GM12892 (cell line): ENCODE results near the gene SLC66A1.
"Not testable (repeated sequence)": the region's sequence is repeated elsewhere in the genome, so short reads cannot be mapped to it uniquely, and the experiment has no call there.

Source experiments
- POLR2AphosphoS5 ChIP-seq: IDR thresholded peaks from 2 replicates; pipeline ENCODE4 v1.6.1; 2011; ENCODE audit warnings: low read depth, low read length, control low read depth
- TAF1 ChIP-seq: IDR thresholded peaks from 2 replicates; pipeline ENCODE4 v1.6.1; 2011; ENCODE audit warnings: low read depth, mild to moderate bottlenecking, control low read depth, low read length, borderline replicate concordance

DNA sequence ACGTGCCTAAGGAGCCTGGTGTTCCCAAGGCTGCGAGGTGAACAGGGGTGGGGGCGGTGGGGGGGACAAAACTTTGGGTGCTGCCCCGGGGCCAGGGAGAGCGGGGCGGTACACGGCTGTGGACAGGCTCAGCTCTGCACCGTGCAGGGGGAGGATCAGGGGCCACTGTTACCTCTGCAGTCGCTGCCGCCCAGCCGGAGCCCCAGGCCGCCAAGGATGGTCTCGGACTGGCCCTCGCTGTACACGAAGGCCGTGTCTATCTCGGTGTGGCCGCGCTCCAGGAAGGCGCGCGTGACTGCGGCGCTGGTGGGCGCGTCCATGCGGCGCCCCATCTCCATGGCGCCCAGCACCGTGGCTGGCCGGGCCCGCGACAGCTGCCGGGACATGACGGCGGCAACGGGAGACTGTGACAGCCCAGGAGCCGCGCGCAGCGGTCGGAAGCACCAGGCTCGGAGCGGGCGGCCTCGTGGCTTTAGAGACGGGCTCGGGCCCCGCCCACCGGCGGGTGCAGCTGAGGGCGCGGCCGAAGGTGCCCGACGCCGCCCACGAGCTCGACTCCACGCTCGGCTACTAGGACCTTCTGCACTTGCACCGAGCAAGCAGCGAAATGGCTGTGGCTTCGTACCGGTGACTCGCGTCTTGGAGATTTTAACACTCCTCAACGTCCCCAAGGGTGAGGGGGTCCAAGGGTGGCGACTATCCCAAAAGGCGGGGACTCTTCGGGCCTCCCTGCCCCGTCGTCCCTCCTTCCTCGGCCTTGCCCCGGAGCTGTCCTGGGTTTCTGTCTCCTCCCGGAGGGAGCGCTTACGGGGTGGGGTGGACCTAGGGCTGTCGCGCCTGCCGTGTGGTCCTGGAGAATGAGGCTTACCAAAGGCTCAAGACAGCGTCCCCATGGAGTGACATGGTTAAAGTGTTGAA, 23.5 kb upstream of the SLC66A1 start, which contains the start of gene AKR7A3:
- TF ChIP-seq TAF1, POLR2AphosphoS5: not testable (repeated sequence)
